COLO668 (cell line): Measurements from ENCODE around the gene INSRR.

Experiments used
- DNase-seq: peaks from one replicate; lab custom pipeline; 2025; ENCODE audit not compliant: unreplicated experiment; lab: John Stamatoyannopoulos, UW

INSRR gene

GRCh38 chr1:156858959-156859522 lies at the start of gene INSRR:
Gene INSRR, minus strand, starts transcription at chr1:156859117. Its CDS starts 496 bp downstream, at chr1:156858621.
- DNase-seq, result no peak

DNA sequence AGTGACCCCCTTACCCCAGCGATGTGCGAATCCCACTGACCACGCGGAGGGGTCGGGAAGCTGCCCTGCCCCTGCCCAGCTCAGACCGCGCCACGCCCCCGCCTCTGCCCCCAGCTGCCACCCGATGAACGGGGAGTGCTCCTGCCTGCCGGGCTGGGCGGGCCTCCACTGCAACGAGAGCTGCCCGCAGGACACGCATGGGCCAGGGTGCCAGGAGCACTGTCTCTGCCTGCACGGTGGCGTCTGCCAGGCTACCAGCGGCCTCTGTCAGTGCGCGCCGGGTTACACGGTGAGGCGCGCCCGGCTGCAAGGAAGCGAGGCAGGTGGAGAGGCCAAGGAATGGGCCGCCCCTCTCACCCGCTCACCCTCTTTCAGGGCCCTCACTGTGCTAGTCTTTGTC lies 49.6 kb upstream of the INSRR start:
- no peak for DNase-seq

- DNase-seq, result no peak
Observed at GRCh38 chr1:156906206-156906906, 47.4 kb upstream of the INSRR start.

- DNase-seq, result no peak
Observed at GRCh38 chr1:156905651-156906050, 46.7 kb upstream of the INSRR start.

DNA sequence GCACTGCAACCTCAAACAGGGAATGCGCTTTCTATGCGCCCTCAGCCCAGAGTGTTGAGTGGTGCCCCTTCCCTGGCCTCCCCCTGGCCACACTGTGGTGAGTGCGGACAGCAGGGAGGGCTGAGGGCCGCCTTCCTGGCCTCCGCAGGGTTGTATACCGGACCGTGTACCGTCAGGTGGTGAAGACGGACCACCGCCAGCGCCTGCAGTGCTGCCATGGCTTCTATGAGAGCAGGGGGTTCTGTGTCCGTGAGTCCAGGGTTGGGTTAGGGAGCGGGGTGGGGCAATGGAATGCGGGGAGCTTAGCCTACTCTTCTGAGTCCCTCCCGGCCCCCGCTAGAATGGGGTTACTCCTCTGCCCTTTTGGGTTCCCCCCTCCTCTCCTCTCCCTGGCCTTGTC lies 46.3 kb upstream of the INSRR start:
- DNase-seq, result no peak

DNA sequence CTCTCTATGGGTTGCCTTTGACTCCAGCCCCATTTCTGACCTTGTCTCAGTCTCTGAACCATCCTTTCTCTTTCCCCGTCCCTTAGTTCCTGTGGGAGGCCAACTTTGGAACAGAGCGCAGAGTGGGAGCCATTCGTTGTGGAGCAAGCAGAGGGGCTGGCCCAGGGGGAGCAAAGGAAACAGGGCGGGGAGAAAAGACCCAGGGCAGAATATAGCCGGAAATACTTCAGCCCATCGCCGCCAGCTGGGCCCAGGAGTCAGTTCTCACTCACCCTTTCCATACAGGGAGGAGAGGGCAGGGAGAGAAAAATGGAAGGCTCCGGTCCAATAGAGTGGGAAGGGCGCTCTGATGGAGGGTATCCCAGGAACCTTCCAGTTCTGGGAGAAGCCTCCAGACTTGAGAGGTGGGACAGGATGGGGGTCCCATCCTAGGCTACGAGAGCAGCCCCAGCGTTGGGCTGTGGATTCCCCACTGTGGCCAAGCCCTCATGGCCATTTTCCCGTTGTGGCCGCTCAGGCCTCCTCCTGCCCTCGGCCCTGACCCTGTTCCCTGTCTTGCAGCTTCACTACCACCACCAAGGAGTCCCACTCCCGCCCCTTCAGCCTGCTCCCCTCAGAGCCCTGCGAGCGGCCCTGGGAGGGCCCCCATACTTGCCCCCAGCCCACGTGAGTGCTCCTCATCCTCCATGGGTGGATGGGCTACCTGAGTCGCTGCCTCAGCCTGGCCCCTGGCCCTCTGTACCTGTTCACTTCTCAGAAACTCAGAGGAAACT lies 45.5 kb upstream of the INSRR start:
- no peak for DNase-seq

DNA sequence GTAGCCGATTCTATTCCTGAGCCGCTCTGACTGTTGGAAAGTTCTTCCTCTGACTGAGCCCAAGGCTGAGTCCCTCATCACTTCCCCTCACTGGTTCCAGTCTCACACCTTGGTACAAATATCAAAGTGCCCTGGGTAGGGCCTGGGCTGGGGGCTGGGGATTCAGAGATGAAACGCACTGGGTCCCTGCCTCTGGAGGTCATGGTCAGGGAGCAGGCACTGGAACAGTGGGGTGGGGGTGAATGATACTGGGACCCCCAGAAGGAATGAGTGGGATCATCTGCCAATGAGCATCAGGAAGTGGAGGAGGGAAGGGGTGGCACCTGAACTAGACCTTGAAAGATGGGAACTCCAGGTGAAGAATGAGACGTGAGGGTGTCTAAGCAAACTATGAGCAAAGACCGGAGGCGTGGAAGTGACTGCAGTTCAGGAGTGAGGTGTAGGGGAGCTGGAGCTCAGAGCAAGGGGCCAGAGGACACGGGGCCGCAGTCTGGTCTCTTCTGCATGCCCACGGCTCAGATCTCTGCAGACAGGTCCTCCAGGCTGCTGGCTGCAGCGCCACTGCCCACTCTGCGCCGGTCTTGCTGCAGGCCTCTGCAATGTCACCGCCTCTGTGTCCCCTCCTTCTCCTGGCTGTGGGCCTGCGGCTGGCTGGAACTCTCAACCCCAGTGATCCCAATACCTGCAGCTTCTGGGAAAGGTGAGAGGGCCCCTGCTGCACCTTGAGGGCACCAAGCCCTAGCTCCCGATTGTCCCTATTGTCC lies 44.6 kb upstream of the INSRR start:
- DNase-seq, result no peak

DNA sequence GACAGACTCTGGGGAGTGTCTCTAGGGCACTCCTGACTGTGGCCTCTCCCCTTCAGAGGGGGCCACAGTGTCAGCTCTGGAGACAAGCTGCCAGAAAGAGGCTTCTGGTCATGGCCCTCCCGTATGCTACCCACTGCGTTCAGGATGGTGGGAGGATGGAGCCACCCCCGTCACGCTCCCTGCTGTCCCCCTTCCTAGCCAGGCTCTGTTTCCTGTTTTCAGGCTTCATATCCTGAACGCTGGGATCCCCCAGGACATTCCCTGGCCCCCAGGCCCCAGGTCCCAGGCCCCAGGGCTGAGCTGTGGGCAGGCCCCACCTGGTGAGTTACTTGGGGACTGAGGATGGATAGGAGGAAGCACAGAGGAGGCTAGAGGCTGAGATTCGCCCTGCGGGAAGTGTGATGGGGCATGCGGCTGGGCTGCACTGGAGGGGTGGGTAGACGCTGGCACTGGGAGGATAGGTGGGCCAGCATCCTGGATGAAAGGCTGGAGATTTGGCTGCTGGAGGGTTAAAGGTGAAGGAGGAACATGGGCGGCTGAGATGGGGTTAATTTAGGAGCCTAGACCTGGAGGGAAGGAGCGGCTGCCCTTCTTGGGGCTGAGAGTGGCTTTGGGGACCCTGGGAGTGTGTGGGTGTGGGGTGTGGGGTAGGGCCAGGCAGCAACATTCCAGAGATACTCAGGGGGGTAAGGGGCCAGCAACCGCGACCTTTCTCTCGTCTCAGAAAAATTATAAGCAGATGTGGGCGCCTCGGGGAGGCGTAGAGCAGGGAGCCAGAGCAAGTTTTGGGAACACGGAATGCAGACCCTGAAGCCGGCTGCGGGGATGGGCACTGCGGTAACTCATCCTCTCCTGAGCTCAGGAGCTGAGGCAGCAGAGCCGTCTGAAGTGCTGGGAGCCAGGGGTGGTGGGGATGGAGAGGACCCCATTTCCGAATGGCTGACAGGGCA lies 43.3 kb upstream of the INSRR start:
- DNase-seq, result no peak

GRCh38 chr1:156901590-156901900 lies 42.6 kb upstream of the INSRR start:
- DNase-seq, result no peak

DNA sequence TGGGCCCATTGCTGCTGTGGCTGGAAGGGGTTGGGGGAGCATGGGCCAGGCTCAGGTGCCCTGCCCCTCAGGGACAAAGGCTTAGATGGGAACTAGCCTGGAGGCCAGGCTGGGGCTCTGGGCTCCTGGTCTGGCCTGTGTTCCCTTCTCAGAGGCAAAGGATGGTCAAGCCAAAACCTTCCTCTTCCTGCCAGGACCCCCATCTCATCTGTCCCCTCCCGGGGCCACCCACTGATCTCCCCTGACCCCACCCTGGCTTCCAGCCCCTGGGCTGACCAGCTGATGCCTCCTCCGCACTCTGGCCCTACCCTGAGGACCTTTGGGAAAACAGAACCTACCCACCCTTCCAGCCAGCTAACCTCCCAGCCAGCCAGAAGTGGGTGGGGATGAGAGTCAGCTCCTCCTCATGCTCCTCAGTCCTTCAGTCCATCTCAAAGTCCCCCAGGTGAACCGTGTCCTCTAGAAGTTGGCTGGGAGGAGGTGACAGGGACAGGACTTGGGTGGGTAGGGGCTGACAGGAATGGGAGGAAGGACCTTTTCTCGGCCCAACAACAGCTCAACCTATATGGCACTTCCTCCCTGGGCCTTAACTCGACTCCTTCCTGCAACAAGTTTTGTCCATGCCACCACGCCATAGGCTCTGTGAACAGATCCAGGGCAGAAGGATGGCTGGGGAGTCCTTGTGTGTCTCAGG lies 42.1 kb upstream of the INSRR start:
- DNase-seq, result no peak

GRCh38 chr1:156899956-156900718 lies 41.2 kb upstream of the INSRR start:
- no peak for DNase-seq

DNA sequence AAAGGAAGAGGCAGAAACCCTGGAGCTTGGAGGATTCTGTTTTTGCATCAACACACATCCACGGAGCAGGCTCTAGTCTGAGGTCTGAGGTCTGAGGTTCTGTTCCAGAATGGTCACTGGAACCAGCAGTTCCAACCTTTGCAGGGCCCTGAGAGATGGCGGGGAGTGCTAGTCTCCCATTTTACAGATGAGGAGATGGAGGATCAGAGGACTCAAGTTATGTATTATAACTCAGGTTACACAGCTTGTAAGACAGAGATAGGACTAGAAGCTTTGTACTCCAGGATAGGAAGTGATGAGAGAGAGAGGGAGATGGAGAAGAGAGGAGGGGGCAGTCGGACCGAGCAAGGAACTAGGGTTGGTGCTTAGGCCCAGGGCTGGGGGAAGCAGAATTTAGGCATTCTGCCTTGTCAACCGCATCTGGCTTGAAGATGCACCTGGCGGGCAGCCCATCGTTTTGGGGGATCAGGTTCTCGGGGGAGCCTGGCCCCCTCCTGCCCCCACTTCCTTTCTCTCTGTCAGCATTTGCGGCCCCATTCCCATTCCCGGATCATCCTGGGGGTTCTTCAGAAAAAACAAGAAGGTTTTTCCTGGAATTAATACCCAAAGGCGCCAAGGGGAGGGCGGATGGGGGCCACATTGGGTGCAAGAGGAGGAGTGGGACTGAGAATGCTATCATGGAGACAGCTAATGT lies 40.2 kb upstream of the INSRR start:
- no peak for DNase-seq

DNA sequence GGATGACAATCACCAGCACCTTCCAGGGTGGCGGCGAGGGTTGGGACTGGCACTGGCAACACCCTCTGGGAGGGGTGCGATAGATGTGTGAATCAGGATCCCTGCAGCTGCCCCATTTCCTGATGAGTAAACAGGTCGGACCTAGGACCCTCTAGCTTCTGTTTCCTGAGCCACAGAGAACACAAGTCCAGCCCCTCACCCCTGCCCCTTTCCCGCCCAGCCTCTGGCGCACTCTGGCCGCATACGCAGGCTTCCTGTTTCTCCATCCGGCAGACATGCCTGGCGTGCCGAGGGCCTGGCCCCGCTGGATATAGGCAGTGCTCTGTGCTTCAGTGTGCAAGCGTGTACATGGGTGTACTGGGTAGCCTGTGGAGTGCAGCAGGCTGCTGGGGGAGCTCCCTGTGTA lies 39.2 kb upstream of the INSRR start:
- DNase-seq, result no peak

GRCh38 chr1:156897078-156897825 lies 38.3 kb upstream of the INSRR start:
- DNase-seq, result no peak

DNA sequence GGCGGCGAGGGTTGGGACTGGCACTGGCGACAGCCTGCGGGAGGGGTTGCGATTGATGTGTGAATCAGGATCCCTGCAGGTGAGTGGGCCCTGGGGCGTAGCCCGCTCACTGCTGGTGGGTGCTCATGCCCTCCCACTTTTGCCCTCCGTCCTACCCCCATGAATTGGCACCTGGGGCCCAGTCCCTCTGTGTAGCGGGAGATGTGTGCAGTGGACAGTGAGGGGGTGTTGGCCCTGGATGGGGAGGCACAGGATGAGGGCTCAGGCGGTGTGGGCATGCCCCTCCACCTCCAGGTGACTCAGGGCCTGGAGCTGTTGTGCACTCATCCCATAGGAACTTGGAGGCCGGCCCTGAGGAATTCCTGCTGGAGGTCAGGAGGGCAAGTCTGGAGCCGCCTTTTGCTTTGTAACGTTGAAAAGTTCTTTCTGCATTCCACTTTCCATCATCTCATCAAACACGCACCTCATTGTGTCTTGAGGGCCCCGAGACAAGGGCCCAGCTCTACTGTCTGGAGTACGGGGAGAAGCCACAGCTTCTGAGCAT lies 37.6 kb upstream of the INSRR start:
- no peak for DNase-seq

DNA sequence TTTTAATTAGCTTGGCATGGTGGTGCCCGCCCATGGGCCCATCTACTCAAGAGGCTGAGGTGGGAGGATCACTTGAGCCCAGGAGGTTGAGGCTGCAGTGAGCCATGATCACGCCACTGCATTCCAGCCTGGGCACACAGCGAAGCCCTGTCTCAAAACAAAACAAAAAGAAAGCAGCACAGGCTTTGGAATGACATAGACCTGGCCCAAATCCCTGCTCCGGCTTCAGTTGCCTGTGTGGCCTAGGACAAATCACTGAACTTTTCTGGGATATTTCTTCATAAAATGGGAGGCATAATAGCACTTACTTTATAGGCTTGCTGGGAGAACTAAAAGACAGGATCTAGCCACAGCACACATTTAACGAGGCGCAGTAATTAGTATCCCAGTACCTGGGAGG lies 37.0 kb upstream of the INSRR start:
- no peak for DNase-seq

- no peak for DNase-seq
Observed at GRCh38 chr1:156895455-156895812, 36.5 kb upstream of the INSRR start.
